Measurements from ENCODE around the gene CSGALNACT2. TPM values are rescaled to one million over a fixed set of nuclear protein-coding genes. Genes with fewer than 3 reads are reported as not detected.

CSGALNACT2 gene
- total and polyA plus RNA-seq, 9 of the 15 experiments (the other 6 are each of a cell fraction or from before 2014, with no cell fraction given) = 1.4 to 7.3 (median 3.5) TPM

GRCh38 chr10:43111101-43111500, 27.1 kb upstream of the CSGALNACT2 start:
- no peaks in the 10 kb centered on the region for H3K79me2 ChIP-seq (ENCODE audit: control insufficient read depth, insufficient read depth, low read length)
- intact Hi-C loops (cut with micrococcal nuclease) = loop anchor here (5.0 kb wide), 1 partner anchor 34 kb away; the partner anchor contains the start of gene RET
- in situ Hi-C loops (cut with MboI) = no loop called here
- ChIA-PET CTCF (ENCODE audit: low intra/inter-chr PET ratio) (interaction anchor here (0.6 kb wide), 1 partner anchor 281 kb away, joined by 4 read pairs; no protein-coding TSS in a partner anchor), POLR2A (interaction anchor here (1.3 kb wide), 1 partner anchor 9 kb away, joined by 4 read pairs; no protein-coding TSS in a partner anchor)
- peaks cover 0 to 19% of the 10 kb centered on the region in 2 experiments; a peak in 3 of 5 replicates for H3K4me1 ChIP-seq (replicated peaks in 1 of 2; ENCODE audit: control insufficient read depth in 2 of 2, insufficient read depth in 2 of 2, low read length in 2 of 2)
- no peak for FAIRE-seq
- 3% methylated on average over 11 of the region's 11 CpGs for WGBS (ENCODE audit: insufficient coverage, low coverage, missing lambda C conversion rate)
- no peaks in the 10 kb centered on the region for H3K36me3 ChIP-seq (ENCODE audit: control insufficient read depth, insufficient read depth, low read length)
- H3K4me2 ChIP-seq (ENCODE audit: insufficient read depth, low read length) = no peak overlapping the region
- BruUV-seq (replicated peaks) = no TSS peak
- H3K9ac ChIP-seq (ENCODE audit: insufficient read depth in 1 of 2, low read depth in 2 of 2, low read length in 2 of 2) = no peak overlapping the region
- no peak overlapping the region for H3K27ac ChIP-seq (ENCODE audit: extremely low read depth, low read depth, low read length)
- H3K4me3 ChIP-seq = no peak overlapping the region
- no peak for DNase-seq (ENCODE audit: extremely low read depth in 1 of 4, low spot score in 3 of 4)
- peaks cover 16 to 56% of the 10 kb centered on the region in 2 experiments; a peak in 4 of 5 replicates for H3K27me3 ChIP-seq (ENCODE audit: control insufficient read depth in 2 of 2, insufficient read depth in 2 of 2, low read length in 2 of 2)
- peaks cover 3% of the 10 kb centered on the region for H3K9me1 ChIP-seq (ENCODE audit: control insufficient read depth, insufficient read depth, low read length)
- no peak overlapping the region for H2AFZ ChIP-seq (ENCODE audit: low read depth, low read length)
- no peaks in the 10 kb centered on the region for H3K9me3 ChIP-seq (replicated peaks; ENCODE audit: control insufficient read depth, insufficient read depth, low read depth, low read length)
- ATAC-seq = no peak
- peaks cover 5% of the 10 kb centered on the region for H4K20me1 ChIP-seq (replicated peaks; ENCODE audit: control insufficient read depth, insufficient read depth, low read length)
- no peak for TF ChIP-seq SMARCA5 (IDR thresholded peaks at IDR 0.05)
- no peak for TF ChIP-seq CHD2 (IDR thresholded peaks at IDR 0.05; ENCODE audit: low read depth, low read length)
- no peak for TF ChIP-seq ZNF274 (IDR thresholded peaks at IDR 0.05; ENCODE audit: borderline replicate concordance, low read depth, low read length)
- no peak for TF ChIP-seq ZNF217 (CRISPR knock-in tag; IDR thresholded peaks at IDR 0.05)
- no peak for TF ChIP-seq ZNF311 (CRISPR knock-in tag; IDR thresholded peaks at IDR 0.05)
- no peak for TF ChIP-seq E2F3 (CRISPR knock-in tag; IDR thresholded peaks at IDR 0.05)
- TF ChIP-seq DNMT1 (IDR thresholded peaks at IDR 0.05) = no peak
- no peak for TF ChIP-seq RBM14 (IDR thresholded peaks at IDR 0.05; ENCODE audit: borderline replicate concordance, insufficient read depth, low read depth, low read length)
- no peak for TF ChIP-seq U2AF2 (optimal IDR thresholded peaks at IDR 0.05; ENCODE audit: low read depth, low read length)
- no peak for TF ChIP-seq TCF7 (IDR thresholded peaks at IDR 0.05; ENCODE audit: borderline replicate concordance)
- no peak for TF ChIP-seq SFPQ (IDR thresholded peaks at IDR 0.05; ENCODE audit: low read depth, low read length)
- TF ChIP-seq, protein P1, sequence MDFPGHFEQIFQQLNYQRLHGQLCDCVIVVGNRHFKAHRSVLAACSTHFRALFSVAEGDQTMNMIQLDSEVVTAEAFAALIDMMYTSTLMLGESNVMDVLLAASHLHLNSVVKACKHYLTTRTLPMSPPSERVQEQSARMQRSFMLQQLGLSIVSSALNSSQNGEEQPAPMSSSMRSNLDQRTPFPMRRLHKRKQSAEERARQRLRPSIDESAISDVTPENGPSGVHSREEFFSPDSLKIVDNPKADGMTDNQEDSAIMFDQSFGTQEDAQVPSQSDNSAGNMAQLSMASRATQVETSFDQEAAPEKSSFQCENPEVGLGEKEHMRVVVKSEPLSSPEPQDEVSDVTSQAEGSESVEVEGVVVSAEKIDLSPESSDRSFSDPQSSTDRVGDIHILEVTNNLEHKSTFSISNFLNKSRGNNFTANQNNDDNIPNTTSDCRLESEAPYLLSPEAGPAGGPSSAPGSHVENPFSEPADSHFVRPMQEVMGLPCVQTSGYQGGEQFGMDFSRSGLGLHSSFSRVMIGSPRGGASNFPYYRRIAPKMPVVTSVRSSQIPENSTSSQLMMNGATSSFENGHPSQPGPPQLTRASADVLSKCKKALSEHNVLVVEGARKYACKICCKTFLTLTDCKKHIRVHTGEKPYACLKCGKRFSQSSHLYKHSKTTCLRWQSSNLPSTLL (IDR thresholded peaks at IDR 0.05) = no peak
- no peak for TF ChIP-seq MAFF (IDR thresholded peaks at IDR 0.05; ENCODE audit: low read length)
- TF ChIP-seq ELF4 (CRISPR knock-in tag; IDR thresholded peaks at IDR 0.05) = no peak
- no peak for TF ChIP-seq POLR3G (IDR thresholded peaks at IDR 0.05; ENCODE audit: extremely low read depth, insufficient read length, insufficient replicate concordance)
- no peak for TF ChIP-seq CREB3 (tag; conservative IDR thresholded peaks at IDR 0.05; ENCODE audit: low read depth)
